Sigmoid colon (tissue), 7 donors: ENCODE measurements around the gene MEF2D. TPM values are rescaled to one million over a fixed set of nuclear protein-coding genes. Genes with fewer than 3 reads are reported as not detected.

Source experiments
- DNase-seq: peaks from one replicate; pipeline ENCODE4 v3.0.0-alpha.2; 2019
- H3K27ac ChIP-seq, 4 donors: fragments of 200-600 bp; sonication (generic); one replicate each; pipeline ENCODE4 v1.5.1; 2016 to 2019; ENCODE audit warnings: mild to moderate bottlenecking in 1 of 4
- H3K27me3 ChIP-seq, 3 donors: fragments of 200-600 bp; sonication (generic); one replicate each; pipeline ENCODE4 v1.5.1; 2019; ENCODE audit warnings: mild to moderate bottlenecking in 1 of 3
- H3K36me3 ChIP-seq, 4 donors: fragments of 200-600 bp; sonication (generic); one replicate each; pipeline ENCODE4 v1.5.1; 2016 to 2019
- H3K4me1 ChIP-seq, 4 donors: fragments of 200-600 bp; sonication (generic); one replicate each; pipeline ENCODE4 v1.5.1; 2017 to 2019
- H3K4me3 ChIP-seq, 4 donors: fragments of 200-600 bp; sonication (generic); one replicate each; pipeline ENCODE4 v1.5.1; 2017 to 2019; ENCODE audit warnings: mild to moderate bottlenecking in 2 of 4, moderate library complexity in 1 of 4
- H3K9me3 ChIP-seq, 4 donors: fragments of 200-600 bp in 3 of 4; sonication (generic) in 3 of 4; one replicate each; pipeline versions ENCODE4 v1.5.1 to v1.6.1; 2013 to 2019
- EP300 ChIP-seq, 4 donors: sonication (generic); formaldehyde crosslinking; IDR thresholded peaks; one replicate each; pipeline ENCODE4 v1.6.1; 2017; ENCODE audit warnings: antibody characterized with exemption in 4 of 4
- POLR2A ChIP-seq, 2 donors: fragments of 450-650 bp; IDR thresholded peaks; one replicate each; pipeline ENCODE4 v1.6.1; 2016; ENCODE audit warnings: antibody characterized with exemption in 2 of 2, mild to moderate bottlenecking in 2 of 2, moderate library complexity in 2 of 2
- POLR2AphosphoS5 ChIP-seq, 4 donors: sonication (generic); formaldehyde crosslinking; IDR thresholded peaks; one replicate each; pipeline ENCODE4 v1.6.1; 2017; ENCODE audit warnings: antibody characterized with exemption in 4 of 4
- WGBS, 2 donors: extraction: QIAGEN DNeasy Blood & Tissue Kit; methylation state at CpG; one replicate each; pipeline ENCODE4 v1.1.7; 2013; 5-methylcytosine and 5-hydroxymethylcytosine counted together
- intact Hi-C: fragments of 100-400 bp; cut with DNase I; formaldehyde crosslinking; loops from one replicate; pipeline ENCODE4 v1.15.1; 2023
- polyA plus RNA-seq, 3 donors: library from polyadenylated mRNA; stranded (reverse); fragments of 200-250 nt; gene quantifications; one replicate each; pipeline ENCODE4 v1.2.3, GENCODE V29; 2013
- total RNA-seq, 4 donors: library from RNA; depleted of rRNA; stranded (reverse); fragments of >200 nt; gene quantifications; one replicate each; pipeline ENCODE4 v1.1.0, GENCODE V29; 2016
- TF ChIP-seq, protein P1 (sequence below), 4 experiments: fragments of 450-650 bp in 3 of 4; fragments of 200-600 bp in 1 of 4; IDR thresholded peaks; one replicate each; pipeline ENCODE4 v1.5.1; 2016 to 2019; ENCODE audit warnings: antibody characterized with exemption in 4 of 4, mild to moderate bottlenecking in 3 of 4, moderate library complexity in 2 of 4
- donor health status: healthy with polysubstance abuse.
- donor health status: Bipolar disorder and iron deficiency.
- donor health status: healthy.

The MEF2D gene
- total and polyA plus RNA-seq, 7 donors: 13.2 to 61.6 (median 39.8) TPM

DNA sequence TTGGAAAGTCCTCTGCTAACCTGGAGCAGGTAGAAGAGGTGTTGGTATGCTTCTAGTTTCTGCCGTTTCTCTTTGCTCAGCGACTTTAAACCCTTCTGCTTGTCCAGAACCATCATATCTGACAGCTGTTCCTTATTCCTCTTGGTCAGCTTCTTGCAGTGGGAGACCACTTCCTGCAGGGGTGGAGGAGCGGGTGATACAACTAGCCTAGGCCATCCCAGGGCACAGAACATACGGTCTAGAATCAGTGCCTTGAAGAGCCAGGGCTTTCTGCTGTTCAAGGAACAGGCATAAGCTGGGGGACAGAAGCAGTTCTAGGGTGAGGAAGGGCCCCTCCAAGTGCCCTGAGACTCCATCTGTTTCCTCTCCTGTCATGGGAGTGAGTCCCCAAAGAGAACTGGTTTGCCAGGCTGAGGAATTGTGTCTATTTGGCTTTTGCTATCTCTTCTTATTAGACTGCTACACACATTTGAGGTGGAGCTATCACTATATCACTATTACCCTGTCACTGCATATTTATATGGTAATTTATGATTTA lies 39.3 kb upstream of the MEF2D start:
- DNase-seq: no peak
- H3K4me1 ChIP-seq: no peaks in the 10 kb centered on the region
- no peak overlapping the region for H3K4me3 ChIP-seq
- no peaks in the 10 kb centered on the region for H3K9me3 ChIP-seq
- H3K27me3 ChIP-seq: no peaks in the 10 kb centered on the region
- 83 to 91% methylated on average over 4 of the region's 4 CpGs for WGBS, 2 donors
- TF ChIP-seq POLR2A (IDR thresholded peaks at IDR 0.05) (no peak), EP300 (IDR thresholded peaks at IDR 0.05) (no peak), POLR2AphosphoS5 (IDR thresholded peaks at IDR 0.05) (no peak)
- TF ChIP-seq, protein P1, sequence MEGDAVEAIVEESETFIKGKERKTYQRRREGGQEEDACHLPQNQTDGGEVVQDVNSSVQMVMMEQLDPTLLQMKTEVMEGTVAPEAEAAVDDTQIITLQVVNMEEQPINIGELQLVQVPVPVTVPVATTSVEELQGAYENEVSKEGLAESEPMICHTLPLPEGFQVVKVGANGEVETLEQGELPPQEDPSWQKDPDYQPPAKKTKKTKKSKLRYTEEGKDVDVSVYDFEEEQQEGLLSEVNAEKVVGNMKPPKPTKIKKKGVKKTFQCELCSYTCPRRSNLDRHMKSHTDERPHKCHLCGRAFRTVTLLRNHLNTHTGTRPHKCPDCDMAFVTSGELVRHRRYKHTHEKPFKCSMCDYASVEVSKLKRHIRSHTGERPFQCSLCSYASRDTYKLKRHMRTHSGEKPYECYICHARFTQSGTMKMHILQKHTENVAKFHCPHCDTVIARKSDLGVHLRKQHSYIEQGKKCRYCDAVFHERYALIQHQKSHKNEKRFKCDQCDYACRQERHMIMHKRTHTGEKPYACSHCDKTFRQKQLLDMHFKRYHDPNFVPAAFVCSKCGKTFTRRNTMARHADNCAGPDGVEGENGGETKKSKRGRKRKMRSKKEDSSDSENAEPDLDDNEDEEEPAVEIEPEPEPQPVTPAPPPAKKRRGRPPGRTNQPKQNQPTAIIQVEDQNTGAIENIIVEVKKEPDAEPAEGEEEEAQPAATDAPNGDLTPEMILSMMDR (IDR thresholded peaks at IDR 0.05): no peak
- intact Hi-C loops: loop anchor here (10.0 kb wide), 1 partner anchor 155 kb away; no protein-coding TSS in a partner anchor
- no peaks in the 10 kb centered on the region for H3K36me3 ChIP-seq
- H3K27ac ChIP-seq: no peak overlapping the region

DNA sequence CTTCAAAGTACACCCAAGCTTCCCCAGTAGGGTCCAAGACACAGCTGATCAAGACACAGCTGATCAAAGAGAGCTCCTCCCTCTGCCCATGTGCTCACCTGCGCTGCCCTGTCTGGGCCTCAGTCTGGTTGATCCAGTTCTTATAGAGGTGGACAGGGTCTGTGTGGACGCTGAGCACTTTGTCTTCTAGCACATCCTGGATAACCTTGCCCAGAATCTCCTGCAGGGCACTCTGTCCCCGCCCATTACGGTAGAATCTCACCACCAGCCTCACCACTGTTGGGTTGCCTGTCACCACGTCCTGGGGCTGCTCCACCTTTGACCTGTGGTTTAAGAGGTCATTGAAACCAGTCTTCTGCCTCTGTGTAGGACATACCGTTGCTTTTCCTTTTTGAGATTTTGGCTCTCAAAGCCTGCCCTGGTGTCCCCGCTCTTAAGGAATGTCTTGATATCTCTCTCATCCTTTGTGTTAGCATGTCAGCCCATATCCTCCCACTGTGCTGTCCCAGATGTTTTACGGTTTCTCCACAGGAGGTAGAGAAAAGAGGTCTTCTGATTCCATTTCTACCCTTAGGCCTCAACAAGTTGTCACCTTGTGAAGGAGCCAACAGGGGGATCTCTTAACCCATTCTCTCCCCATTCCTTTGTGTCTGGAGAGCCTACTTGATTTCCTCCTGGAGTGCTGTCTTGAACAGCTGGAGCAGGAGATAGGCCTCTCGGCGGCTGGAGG lies 38.3 kb upstream of the MEF2D start:
- H3K9me3 ChIP-seq: no peaks in the 10 kb centered on the region
- intact Hi-C loops: loop anchor here (10.0 kb wide), 1 partner anchor 154 kb away; no protein-coding TSS in a partner anchor
- 89 to 93% methylated on average over 10 of the region's 10 CpGs for WGBS, 2 donors
- H3K27me3 ChIP-seq: no peaks in the 10 kb centered on the region
- no peaks in the 10 kb centered on the region for H3K36me3 ChIP-seq
- no peak overlapping the region for H3K4me3 ChIP-seq
- no peak for DNase-seq
- no peak overlapping the region for H3K27ac ChIP-seq
- H3K4me1 ChIP-seq: no peaks in the 10 kb centered on the region
- TF ChIP-seq, protein P1 (IDR thresholded peaks at IDR 0.05): no peak
- TF ChIP-seq POLR2AphosphoS5 (IDR thresholded peaks at IDR 0.05) (no peak), EP300 (IDR thresholded peaks at IDR 0.05) (no peak), POLR2A (IDR thresholded peaks at IDR 0.05) (no peak)

DNA sequence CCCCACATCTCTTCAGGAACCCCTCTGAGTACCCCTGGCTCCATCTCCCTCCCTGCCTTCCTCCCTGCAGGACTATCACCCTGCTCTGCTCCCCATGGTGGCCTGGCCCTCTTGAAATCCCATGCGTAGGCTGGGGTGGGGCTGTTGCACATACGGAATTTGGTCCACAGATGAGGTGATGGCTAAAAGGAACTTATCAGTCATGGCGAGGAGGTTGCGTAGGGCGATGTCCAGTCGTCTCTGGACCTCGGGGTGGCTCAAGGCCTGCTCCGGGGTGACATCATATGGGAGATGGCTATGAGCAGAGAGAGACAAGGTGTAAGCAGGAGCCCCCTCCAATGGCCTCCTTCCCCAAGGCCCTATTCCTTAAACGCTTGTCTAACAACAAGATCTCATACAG lies 36.5 kb upstream of the MEF2D start:
- Histone ChIP-seq H3K4me1 (no peaks in the 10 kb centered on the region), H3K4me3 (no peak overlapping the region), H3K27ac (no peak overlapping the region), H3K27me3 (no peaks in the 10 kb centered on the region), H3K9me3 (no peaks in the 10 kb centered on the region), H3K36me3 (no peaks in the 10 kb centered on the region)
- WGBS, 2 donors: 94 to 96% methylated on average over 9 of the region's 9 CpGs
- TF ChIP-seq, protein P1 (IDR thresholded peaks at IDR 0.05): no peak
- no peak for TF ChIP-seq EP300 (IDR thresholded peaks at IDR 0.05)
- no peak for TF ChIP-seq POLR2AphosphoS5 (IDR thresholded peaks at IDR 0.05)
- TF ChIP-seq POLR2A (IDR thresholded peaks at IDR 0.05): no peak
- intact Hi-C loops: loop anchor here (10.0 kb wide), 1 partner anchor 152 kb away; no protein-coding TSS in a partner anchor
- no peak for DNase-seq

DNA sequence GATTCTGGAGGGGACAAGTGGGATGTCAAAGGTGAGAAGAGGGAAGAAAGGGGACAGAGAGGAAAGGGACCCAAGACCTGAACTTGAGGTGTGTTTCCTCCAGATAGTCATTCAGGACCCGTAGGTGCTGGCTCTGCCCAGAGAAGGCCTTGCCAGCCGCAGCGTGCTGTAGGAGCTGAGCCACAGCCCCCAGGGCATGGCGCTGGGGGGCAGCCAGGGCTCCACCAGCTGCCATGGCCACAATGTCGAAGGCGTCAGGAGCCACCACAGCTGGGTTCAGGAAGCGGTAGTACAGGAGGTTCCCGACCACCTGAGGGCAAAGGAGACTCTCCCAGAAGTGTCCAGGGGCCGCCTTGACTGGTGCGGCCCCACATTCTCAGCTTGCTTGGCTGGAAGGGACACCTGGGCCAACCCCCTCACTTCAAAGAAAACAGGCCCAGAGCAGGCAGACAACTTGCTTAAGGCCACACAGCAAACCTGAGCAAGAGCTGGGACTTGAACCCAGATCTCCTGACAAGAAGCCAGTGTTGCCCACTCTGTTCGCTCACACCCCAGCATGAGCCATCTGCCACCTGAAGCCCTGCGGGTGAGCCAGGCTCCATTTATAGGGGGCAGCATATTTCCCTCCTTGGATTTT lies 34.0 kb upstream of the MEF2D start:
- no peaks in the 10 kb centered on the region for H3K27me3 ChIP-seq
- H3K9me3 ChIP-seq: no peaks in the 10 kb centered on the region
- no peak for DNase-seq
- no peaks in the 10 kb centered on the region for H3K36me3 ChIP-seq
- no peaks in the 10 kb centered on the region for H3K4me1 ChIP-seq
- H3K27ac ChIP-seq: no peak overlapping the region
- 93 to 94% methylated on average over 12 of the region's 12 CpGs for WGBS, 2 donors
- no peak for TF ChIP-seq POLR2A (IDR thresholded peaks at IDR 0.05)
- TF ChIP-seq, protein P1 (IDR thresholded peaks at IDR 0.05): no peak
- no peak overlapping the region for H3K4me3 ChIP-seq
- intact Hi-C loops: loop anchor here (10.0 kb wide), 1 partner anchor 150 kb away; no protein-coding TSS in a partner anchor
